MCF 10A (cell line): ENCODE results near the gene CHST15. TPM values are rescaled to one million over a fixed set of nuclear protein-coding genes. Genes with fewer than 3 reads are reported as not detected.
A peak's percentile ranks its signal among the peaks of the same experiment; 100 is the strongest.

Experiments
- BruUV-seq: library from RNA; stranded (reverse); fragments of 400-500 nt; replicated peaks from 2 replicates; lab custom pipeline; 2021; lab: Mats Ljungman, UMichigan
- CTCF ChIA-PET: fragments of 300-600 bp; sonication (Branson Sonifier 250); formaldehyde crosslinking; extraction: SDS; loops from one replicate; lab custom pipeline; 2021; ENCODE audit warnings: antibody characterized with exemption, inconsistent platforms; lab: Yijun Ruan, JAX
- POLR2A ChIA-PET: fragments of 300-600, 350-650 bp; sonication (Branson Sonifier 250); formaldehyde crosslinking; extraction: SDS; loops from one replicate; lab custom pipeline; 2020; ENCODE audit warnings: antibody characterized with exemption, inconsistent platforms; lab: Yijun Ruan, JAX
- DNase-seq: peaks from one replicate; pipeline ENCODE4 v3.0.0-alpha.2; 2018; ENCODE audit not compliant: unreplicated experiment
- H3K27ac Mint-ChIP-seq: one replicate; pipeline ENCODE4 v1.8.0; 2022; ENCODE audit warnings: mild to moderate bottlenecking, low read depth, mixed read lengths; ENCODE audit not compliant: unreplicated experiment
- H3K27me3 Mint-ChIP-seq: one replicate; pipeline ENCODE4 v1.8.0; 2022; ENCODE audit warnings: mixed read lengths; ENCODE audit not compliant: insufficient read depth, unreplicated experiment
- H3K36me3 Mint-ChIP-seq: one replicate; pipeline ENCODE4 v1.8.0; 2022; ENCODE audit warnings: mild to moderate bottlenecking, moderate library complexity, mixed read lengths; ENCODE audit not compliant: insufficient read depth, unreplicated experiment
- H3K4me1 Mint-ChIP-seq: one replicate; pipeline ENCODE4 v1.8.0; 2022; ENCODE audit warnings: mixed read lengths; ENCODE audit not compliant: insufficient read depth, unreplicated experiment
- H3K4me3 Mint-ChIP-seq: one replicate; pipeline ENCODE4 v1.8.0; 2022; ENCODE audit warnings: mild to moderate bottlenecking, moderate library complexity, mixed read lengths; ENCODE audit not compliant: unreplicated experiment
- H3K9me3 Mint-ChIP-seq: one replicate; pipeline ENCODE4 v1.8.0; 2022; ENCODE audit warnings: mixed read lengths; ENCODE audit not compliant: unreplicated experiment
- CTCF ChIP-seq: fragments of 200-600 bp; IDR thresholded peaks from one replicate; pipeline ENCODE4 v1.8.0; 2022; ENCODE audit warnings: antibody characterized with exemption, mild to moderate bottlenecking; ENCODE audit not compliant: unreplicated experiment
- intact Hi-C: fragments of 100-400 bp; cut with micrococcal nuclease; formaldehyde crosslinking; loops from 2 replicates; pipeline ENCODE4 v1.14.1; 2022
- total RNA-seq: library from RNA; stranded (reverse); gene quantifications from 2 replicates; pipeline ENCODE4 v1.2.3, GENCODE V29; 2022

The CHST15 gene
- total RNA-seq, 1 experiment from 2014 or later = 32.8 TPM

GRCh38 chr10:124066126-124066700 lies 27.2 kb downstream of the CHST15 start:
- ChIA-PET CTCF (interaction anchor here (0.7 to 1.4 kb wide), 6 partner anchors 10 to 1186 kb away, joined by 3 to 4 read pairs (median 4); no protein-coding TSS in a partner anchor), POLR2A (interaction anchor here (1.1 to 1.3 kb wide), 2 partner anchors 24 to 87 kb away, joined by 3 read pairs; no protein-coding TSS in a partner anchor)
- Mint-ChIP-seq H3K9me3 (no peaks in the 10 kb centered on the region), H3K4me1 (peaks cover 34% of the 10 kb centered on the region), H3K27me3 (no peaks in the 10 kb centered on the region), H3K36me3 (peaks cover 6% of the 10 kb centered on the region), H3K4me3 (no peak overlapping the region), H3K27ac (no peak overlapping the region)
- DNase-seq = no peak
- no peak for TF ChIP-seq CTCF
- BruUV-seq = no TSS peak
- intact Hi-C loops = no loop called here

GRCh38 chr10:124065382-124066125 lies 27.8 kb downstream of the CHST15 start:
- intact Hi-C loops = no loop called here
- H3K4me3 Mint-ChIP-seq = no peak overlapping the region
- DNase-seq = no peak
- H3K27ac Mint-ChIP-seq = no peak overlapping the region
- BruUV-seq = no TSS peak
- TF ChIP-seq CTCF = no peak
- CTCF ChIA-PET = interaction anchor here (0.7 to 1.4 kb wide), 6 partner anchors 11 to 1186 kb away, joined by 3 to 4 read pairs (median 4); no protein-coding TSS in a partner anchor
- H3K36me3 Mint-ChIP-seq = peaks cover 6% of the 10 kb centered on the region
- peaks cover 34% of the 10 kb centered on the region for H3K4me1 Mint-ChIP-seq
- no peaks in the 10 kb centered on the region for H3K9me3 Mint-ChIP-seq
- H3K27me3 Mint-ChIP-seq = no peaks in the 10 kb centered on the region
- POLR2A ChIA-PET = no interaction called here

- no peak for DNase-seq
- TF ChIP-seq CTCF = no peak
- POLR2A ChIA-PET = interaction anchor here (0.6 kb wide), 1 partner anchor 353 kb away, joined by 3 read pairs; no protein-coding TSS in a partner anchor
- peaks cover 32% of the 10 kb centered on the region for H3K4me1 Mint-ChIP-seq
- peak overlapping the region; percentile 78 for H3K27ac Mint-ChIP-seq
- no peak overlapping the region for H3K4me3 Mint-ChIP-seq
- H3K27me3 Mint-ChIP-seq = no peaks in the 10 kb centered on the region
- CTCF ChIA-PET = interaction anchor here (0.6 to 1.4 kb wide), 2 partner anchors 324 to 686 kb away, joined by 3 read pairs; no protein-coding TSS in a partner anchor
- no peaks in the 10 kb centered on the region for H3K9me3 Mint-ChIP-seq
- H3K36me3 Mint-ChIP-seq = peaks cover 6% of the 10 kb centered on the region
- no TSS peak for BruUV-seq
- intact Hi-C loops = no loop called here
Measured at GRCh38 chr10:124064676-124065075, 28.7 kb downstream of the CHST15 start.
